GM23338 (cell line): ENCODE results near the gene APOBEC4. TPM values are rescaled to one million over a fixed set of nuclear protein-coding genes. Genes with fewer than 3 reads are reported as not detected.

Source experiments
- ATAC-seq: fragments of 200-7000 bp; cut with Tn5 transposase; 3 replicates; pipeline ENCODE4 v1.9.1; 2020
- DNase-seq: peaks from one replicate; pipeline ENCODE4 v3.0.0-alpha.2; 2015; ENCODE audit warnings: low spot score
- H2AFZ ChIP-seq: fragments of 200-600 bp; sonication (generic); 2 replicates; pipeline ENCODE4 v1.8.0; 2016; ENCODE audit warnings: antibody characterized with exemption, mild to moderate bottlenecking, moderate library complexity
- H3F3A ChIP-seq: fragments of 200-600 bp; sonication (generic); replicated peaks from 2 replicates; pipeline ENCODE4 v1.8.0; 2017; ENCODE audit warnings: antibody characterized with exemption, mixed run types, low read depth
- H3K27ac ChIP-seq: fragments of 200-600 bp; sonication (generic); 2 replicates; pipeline ENCODE4 v1.6.1; 2016; ENCODE audit warnings: low read depth
- H3K27me3 ChIP-seq: fragments of 200-600 bp; sonication (generic); 2 replicates; pipeline ENCODE4 v1.8.0; 2016; ENCODE audit warnings: mild to moderate bottlenecking, mixed run types, moderate library complexity; ENCODE audit not compliant: insufficient read depth
- H3K36me3 ChIP-seq: fragments of 200-600 bp; sonication (generic); 2 replicates; pipeline ENCODE4 v1.8.0; 2016; ENCODE audit warnings: mild to moderate bottlenecking; ENCODE audit not compliant: insufficient read depth
- H3K4me1 ChIP-seq: fragments of 200-600 bp; sonication (generic); 2 replicates; pipeline ENCODE4 v1.8.0; 2016; ENCODE audit warnings: mild to moderate bottlenecking, moderate library complexity; ENCODE audit not compliant: insufficient read depth
- H3K4me2 ChIP-seq: fragments of 200-600 bp; sonication (generic); 2 replicates; pipeline ENCODE4 v1.7.1; 2017; ENCODE audit warnings: mixed run types
- H3K4me3 ChIP-seq: fragments of 200-600 bp; sonication (generic); 2 replicates; pipeline ENCODE4 v1.6.1; 2016; ENCODE audit warnings: mixed run types
- H3K79me2 ChIP-seq: fragments of 200-600 bp; sonication (generic); replicated peaks from 2 replicates; pipeline ENCODE4 v1.8.0; 2017; ENCODE audit warnings: mild to moderate bottlenecking; ENCODE audit not compliant: insufficient read depth
- H3K9me2 ChIP-seq: fragments of 200-600 bp; sonication (generic); 2 replicates; pipeline ENCODE4 v1.8.0; 2017; ENCODE audit not compliant: insufficient read depth
- H4K20me1 ChIP-seq: fragments of 200-600 bp; sonication (generic); replicated peaks from 2 replicates; pipeline ENCODE4 v1.8.0; 2017; ENCODE audit warnings: mild to moderate bottlenecking; ENCODE audit not compliant: insufficient read depth
- H3K27ac Mint-ChIP-seq: 2 replicates; pipeline ENCODE4 v1.8.0; 2020; ENCODE audit warnings: inconsistent platforms, mild to moderate bottlenecking, moderate library complexity, mixed read lengths
- H3K27me3 Mint-ChIP-seq: 3 replicates; pipeline ENCODE4 v1.8.0; 2022; ENCODE audit warnings: low read depth, mild to moderate bottlenecking, moderate library complexity, mixed read lengths, inconsistent platforms; ENCODE audit not compliant: insufficient read depth, poor library complexity
- H3K36me3 Mint-ChIP-seq: 3 replicates; pipeline ENCODE4 v1.8.0; 2021; ENCODE audit warnings: low read depth, mild to moderate bottlenecking, inconsistent platforms, moderate library complexity, mixed read lengths
- H3K4me1 Mint-ChIP-seq: 3 replicates; pipeline ENCODE4 v1.8.0; 2020; ENCODE audit warnings: mild to moderate bottlenecking, inconsistent platforms, mixed read lengths
- H3K4me3 Mint-ChIP-seq: 3 replicates; pipeline ENCODE4 v1.8.0; 2021; ENCODE audit warnings: moderate library complexity, mild to moderate bottlenecking, inconsistent platforms, mixed read lengths
- H3K9me3 Mint-ChIP-seq: 3 replicates; pipeline ENCODE4 v1.8.0; 2020; ENCODE audit warnings: moderate library complexity, mild to moderate bottlenecking, inconsistent platforms, mixed read lengths
- EZH2 ChIP-seq: fragments of 200-600 bp; sonication (generic); IDR thresholded peaks from one replicate; pipeline ENCODE4 v1.8.0; 2017; ENCODE audit warnings: antibody characterized with exemption, mild to moderate bottlenecking, low read depth; ENCODE audit not compliant: unreplicated experiment
- EZH2phosphoT487 ChIP-seq: fragments of 200-600 bp; sonication (generic); IDR thresholded peaks from one replicate; pipeline ENCODE4 v1.8.1; 2018; ENCODE audit warnings: antibody characterized with exemption; ENCODE audit not compliant: unreplicated experiment
- JUNB ChIP-seq: IDR thresholded peaks from one replicate; pipeline ENCODE4 v1.6.1; 2016; ENCODE audit warnings: antibody characterized with exemption; ENCODE audit not compliant: unreplicated experiment
- NANOG ChIP-seq: IDR thresholded peaks from 2 replicates; pipeline ENCODE4 v1.6.1; 2016; ENCODE audit warnings: antibody characterized with exemption, borderline replicate concordance
- POLR2AphosphoS5 ChIP-seq: IDR thresholded peaks from 2 replicates; pipeline ENCODE4 v1.6.1; 2016; ENCODE audit warnings: antibody characterized with exemption, low read depth
- STAT1 ChIP-seq: IDR thresholded peaks from one replicate; pipeline ENCODE4 v1.6.1; 2016; ENCODE audit warnings: antibody characterized with exemption; ENCODE audit not compliant: unreplicated experiment
- ZNF114 ChIP-seq: fragments of 250-450 bp; sonication (Bioruptor Pico); IDR thresholded peaks from 2 replicates; pipeline ENCODE4 v1.5.0; 2020; ENCODE audit warnings: mild to moderate bottlenecking, moderate library complexity
- ZNF331 ChIP-seq: fragments of 250-450 bp; sonication (Bioruptor Pico); IDR thresholded peaks from 2 replicates; pipeline ENCODE4 v1.5.0; 2020; ENCODE audit warnings: low read depth, mild to moderate bottlenecking, moderate library complexity
- polyA plus RNA-seq: library from polyadenylated mRNA; unstranded; fragments of >200 nt; fragmentation: Nextera tagmentation; extraction: Ambion mirVana; gene quantifications from 2 replicates; pipeline ENCODE4 v1.2.1, GENCODE V29; 2016
- total RNA-seq: library from RNA; depleted of rRNA; stranded (reverse); fragments of >200 nt; shearing (Covaris generic); gene quantifications from 2 replicates; pipeline ENCODE4 v1.2.3, GENCODE V29; 2014
- TF ChIP-seq, protein P1 (sequence below): IDR thresholded peaks from one replicate; pipeline ENCODE4 v1.6.1; 2018; ENCODE audit warnings: antibody characterized with exemption; ENCODE audit not compliant: unreplicated experiment
- TF ChIP-seq, protein P2 (sequence below): IDR thresholded peaks from 2 replicates; pipeline ENCODE4 v1.6.1; 2016; ENCODE audit warnings: antibody characterized with exemption

APOBEC4 gene
- total and polyA plus RNA-seq, 2 experiments from 2014 or later = 0.10 TPM; not detected in 1

DNA sequence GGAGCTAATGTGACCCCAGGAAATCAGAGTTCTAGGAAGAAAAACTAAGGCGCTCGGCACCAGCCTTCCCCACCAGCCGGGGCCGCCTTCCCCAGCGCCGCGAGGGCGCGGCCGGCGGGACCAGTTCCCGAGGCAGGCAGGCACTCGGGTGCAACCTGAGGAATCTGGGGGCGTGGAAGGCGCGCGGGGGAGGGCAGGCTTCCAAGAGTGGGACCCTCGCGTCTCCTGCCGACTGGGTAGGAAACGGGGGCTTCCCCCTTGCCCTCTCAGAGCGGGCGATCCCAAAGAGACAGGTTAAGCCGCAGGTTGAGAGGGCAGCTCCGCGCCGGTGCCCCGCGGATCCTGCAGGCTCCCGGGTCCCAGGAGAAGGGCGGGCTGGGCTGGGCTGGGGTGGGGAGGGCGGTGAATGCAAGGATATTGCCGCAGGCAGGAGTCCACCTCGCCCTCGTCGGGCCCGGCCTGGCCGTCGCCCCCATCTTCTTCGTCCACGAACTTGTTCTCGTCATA, 18.0 kb downstream of the APOBEC4 start (continued):
- TF ChIP-seq ZNF331 (CRISPR knock-in tag) = no peak
- no peak for TF ChIP-seq EZH2
- no peak for TF ChIP-seq EZH2phosphoT487
- TF ChIP-seq ZNF114 (CRISPR knock-in tag) = no peak
- TF ChIP-seq, protein P1, sequence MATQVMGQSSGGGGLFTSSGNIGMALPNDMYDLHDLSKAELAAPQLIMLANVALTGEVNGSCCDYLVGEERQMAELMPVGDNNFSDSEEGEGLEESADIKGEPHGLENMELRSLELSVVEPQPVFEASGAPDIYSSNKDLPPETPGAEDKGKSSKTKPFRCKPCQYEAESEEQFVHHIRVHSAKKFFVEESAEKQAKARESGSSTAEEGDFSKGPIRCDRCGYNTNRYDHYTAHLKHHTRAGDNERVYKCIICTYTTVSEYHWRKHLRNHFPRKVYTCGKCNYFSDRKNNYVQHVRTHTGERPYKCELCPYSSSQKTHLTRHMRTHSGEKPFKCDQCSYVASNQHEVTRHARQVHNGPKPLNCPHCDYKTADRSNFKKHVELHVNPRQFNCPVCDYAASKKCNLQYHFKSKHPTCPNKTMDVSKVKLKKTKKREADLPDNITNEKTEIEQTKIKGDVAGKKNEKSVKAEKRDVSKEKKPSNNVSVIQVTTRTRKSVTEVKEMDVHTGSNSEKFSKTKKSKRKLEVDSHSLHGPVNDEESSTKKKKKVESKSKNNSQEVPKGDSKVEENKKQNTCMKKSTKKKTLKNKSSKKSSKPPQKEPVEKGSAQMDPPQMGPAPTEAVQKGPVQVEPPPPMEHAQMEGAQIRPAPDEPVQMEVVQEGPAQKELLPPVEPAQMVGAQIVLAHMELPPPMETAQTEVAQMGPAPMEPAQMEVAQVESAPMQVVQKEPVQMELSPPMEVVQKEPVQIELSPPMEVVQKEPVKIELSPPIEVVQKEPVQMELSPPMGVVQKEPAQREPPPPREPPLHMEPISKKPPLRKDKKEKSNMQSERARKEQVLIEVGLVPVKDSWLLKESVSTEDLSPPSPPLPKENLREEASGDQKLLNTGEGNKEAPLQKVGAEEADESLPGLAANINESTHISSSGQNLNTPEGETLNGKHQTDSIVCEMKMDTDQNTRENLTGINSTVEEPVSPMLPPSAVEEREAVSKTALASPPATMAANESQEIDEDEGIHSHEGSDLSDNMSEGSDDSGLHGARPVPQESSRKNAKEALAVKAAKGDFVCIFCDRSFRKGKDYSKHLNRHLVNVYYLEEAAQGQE = no peak
- TF ChIP-seq STAT1 = no peak
- TF ChIP-seq, protein P2, sequence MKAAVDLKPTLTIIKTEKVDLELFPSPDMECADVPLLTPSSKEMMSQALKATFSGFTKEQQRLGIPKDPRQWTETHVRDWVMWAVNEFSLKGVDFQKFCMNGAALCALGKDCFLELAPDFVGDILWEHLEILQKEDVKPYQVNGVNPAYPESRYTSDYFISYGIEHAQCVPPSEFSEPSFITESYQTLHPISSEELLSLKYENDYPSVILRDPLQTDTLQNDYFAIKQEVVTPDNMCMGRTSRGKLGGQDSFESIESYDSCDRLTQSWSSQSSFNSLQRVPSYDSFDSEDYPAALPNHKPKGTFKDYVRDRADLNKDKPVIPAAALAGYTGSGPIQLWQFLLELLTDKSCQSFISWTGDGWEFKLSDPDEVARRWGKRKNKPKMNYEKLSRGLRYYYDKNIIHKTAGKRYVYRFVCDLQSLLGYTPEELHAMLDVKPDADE = no peak
- no peak for TF ChIP-seq POLR2AphosphoS5

DNA sequence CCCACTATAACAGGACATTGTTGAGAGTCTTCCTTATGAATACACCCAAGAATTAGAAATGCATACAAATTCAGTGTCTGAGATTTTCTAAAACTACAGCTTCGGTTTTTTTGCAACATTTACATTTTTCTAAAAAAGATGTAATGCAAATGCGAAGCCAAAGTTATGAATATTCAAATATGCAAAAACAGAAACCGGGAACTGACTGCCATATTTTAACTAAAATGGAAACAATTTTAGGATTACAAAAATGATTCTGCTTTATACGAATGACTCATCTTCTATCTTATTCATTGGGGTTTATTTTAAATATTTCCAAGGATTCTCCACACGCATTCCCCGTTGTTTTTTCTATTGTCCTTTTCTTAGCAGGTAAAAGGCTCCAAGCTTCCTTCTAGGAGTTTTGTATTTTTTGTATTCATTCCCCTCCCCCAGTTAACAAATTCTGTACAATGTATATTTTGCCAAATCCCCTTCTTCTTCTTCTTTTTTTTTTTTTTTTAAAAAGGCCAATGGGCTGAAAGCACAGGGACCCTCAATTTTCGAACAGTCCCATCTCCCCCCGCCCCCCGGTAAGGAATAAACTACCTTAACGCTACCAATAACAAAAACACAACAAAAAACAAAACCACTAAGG, 18.6 kb downstream of the APOBEC4 start:
- Mint-ChIP-seq H3K4me3 (peak overlapping the region; percentile 98), H3K4me1 (peaks cover 34% of the 10 kb centered on the region), H3K27me3 (peaks cover 9% of the 10 kb centered on the region), H3K9me3 (no peaks in the 10 kb centered on the region), H3K36me3 (peaks cover 12% of the 10 kb centered on the region), H3K27ac (no peak overlapping the region)
- Histone ChIP-seq H3K4me3 (peak overlapping the region; percentile 71), H3K27me3 (peaks cover 9% of the 10 kb centered on the region; the same call in 1 of the 2 replicates), H3K4me2 (peak overlapping the region; percentile 83), H3F3A (no peaks in the 10 kb centered on the region), H3K9me2 (no peaks in the 10 kb centered on the region), H2AFZ (no peak overlapping the region), H3K27ac (peak overlapping the region; percentile 52), H3K36me3 (peaks cover 10% of the 10 kb centered on the region; the same call in 1 of the 2 replicates), H3K4me1 (peaks cover 18% of the 10 kb centered on the region), H3K79me2 (peaks cover 26% of the 10 kb centered on the region), H4K20me1 (no peaks in the 10 kb centered on the region)
- DNase-seq (no peak), ATAC-seq (no peak)
- no peak for TF ChIP-seq ZNF114 (CRISPR knock-in tag)
- no peak for TF ChIP-seq ZNF331 (CRISPR knock-in tag)
- no peak for TF ChIP-seq JUNB
- TF ChIP-seq EZH2 = no peak
- TF ChIP-seq, protein P2 = no peak
- no peak for TF ChIP-seq NANOG
- TF ChIP-seq, protein P1 = no peak
